HG02840 (cell line): ENCODE measurements around the gene TMEM100.

Experiments used
- ATAC-seq: cut with Tn5 transposase; IDR thresholded peaks from one replicate; pipeline ENCODE4 v1.9.1; 2021; ENCODE audit warnings: mild to moderate bottlenecking, moderate library complexity, moderate number of reproducible peaks; ENCODE audit not compliant: unreplicated experiment, low FRiP score

TMEM100 gene

DNA sequence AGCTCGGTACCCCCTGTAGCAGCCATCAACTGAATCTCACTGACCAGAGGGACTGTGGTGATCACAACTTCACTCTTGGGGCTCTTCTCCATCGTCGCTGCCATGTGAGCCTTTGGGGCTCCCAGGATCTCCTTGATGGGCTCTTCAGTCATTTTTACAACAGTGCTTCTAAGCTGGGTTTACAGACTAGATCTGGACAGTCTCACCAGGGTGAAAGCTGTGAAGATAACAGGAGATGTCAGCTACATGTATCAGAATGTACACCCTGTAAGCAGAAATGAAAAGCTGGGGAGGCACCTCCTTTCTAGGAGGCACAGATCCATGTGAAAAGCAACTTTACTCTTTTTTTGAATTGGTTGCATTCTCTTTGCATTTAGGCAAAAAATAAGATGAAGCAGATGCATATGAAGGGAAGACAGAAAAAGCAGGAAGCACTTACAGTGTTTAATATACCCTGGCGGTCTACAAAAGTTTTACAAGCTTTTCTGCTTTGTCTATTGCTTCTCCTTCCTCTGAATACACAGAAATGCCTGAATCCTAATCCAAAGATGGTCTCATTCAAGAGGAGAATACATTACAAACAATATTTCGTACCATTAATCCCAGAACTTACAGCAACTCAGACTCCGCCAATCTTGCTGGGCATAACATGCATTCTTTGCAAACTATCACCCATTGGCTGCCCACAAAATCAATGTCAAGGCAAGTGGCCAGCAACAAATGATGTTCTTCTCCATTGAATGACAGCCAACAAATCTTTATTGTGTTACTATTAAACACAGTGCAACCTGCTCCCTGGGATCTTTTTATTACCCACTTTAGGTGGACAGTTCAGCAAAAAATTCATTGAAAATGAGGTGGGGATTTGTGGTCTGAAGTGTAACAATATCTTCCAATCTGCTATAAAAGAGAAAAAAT lies 1.5 kb downstream of the TMEM100 start:
- no peak for ATAC-seq

DNA sequence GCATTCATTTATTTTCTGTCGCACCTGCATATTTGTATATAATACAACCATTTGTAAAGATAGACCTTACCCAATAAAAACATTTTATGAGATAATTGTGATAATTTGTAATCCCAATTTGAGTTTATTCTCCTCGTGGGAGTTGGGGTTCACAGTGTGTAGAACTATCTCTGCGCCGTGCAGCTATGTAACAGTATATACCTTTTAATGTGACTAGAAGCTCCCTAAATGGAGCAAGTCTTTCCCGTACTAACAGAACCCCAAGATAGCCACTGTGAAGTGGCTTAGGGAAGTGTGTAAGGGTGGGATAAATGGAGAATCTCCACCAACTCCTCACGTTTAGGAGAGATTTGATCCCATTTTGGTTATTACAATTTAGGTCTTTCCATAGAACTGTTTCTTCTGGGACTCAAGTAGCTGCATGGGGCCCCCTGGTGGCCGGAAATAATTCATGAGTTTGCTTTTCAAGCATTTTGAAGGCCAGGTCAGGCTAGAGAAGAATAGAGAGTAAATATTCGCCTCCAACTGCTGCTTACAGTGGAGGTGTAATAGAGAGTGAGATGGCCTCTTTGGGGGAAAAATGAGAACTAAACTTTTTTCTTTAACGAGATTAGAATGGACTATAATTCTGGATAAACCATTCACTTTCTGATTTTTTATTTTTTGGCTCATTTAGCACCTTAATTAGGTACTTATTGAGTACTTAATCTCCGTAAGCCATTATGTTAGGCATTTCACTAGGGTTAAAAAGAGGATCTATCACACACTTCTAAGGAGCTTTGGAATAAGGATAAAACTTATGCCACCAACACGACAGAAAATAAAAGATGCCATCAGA lies 4.5 kb downstream of the TMEM100 start:
- no peak for ATAC-seq

DNA sequence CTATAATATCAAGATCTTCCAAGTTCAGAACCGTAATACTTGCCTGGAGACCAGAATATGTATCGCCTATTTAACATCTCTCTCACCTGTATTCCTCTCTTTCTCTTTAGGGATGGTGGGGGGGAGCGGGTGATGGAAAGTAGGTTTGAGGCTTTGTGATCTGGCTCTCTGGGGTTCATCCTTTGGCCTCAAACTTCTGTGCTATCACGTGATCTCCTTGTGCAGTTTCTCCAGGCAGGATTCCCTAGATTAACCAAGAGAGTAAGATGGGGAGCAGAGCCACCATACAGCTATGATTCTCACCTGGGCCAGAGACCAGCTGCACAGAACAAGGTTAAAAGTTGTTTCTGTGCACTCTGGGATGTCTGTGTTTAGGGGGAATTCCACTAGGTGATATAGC lies 5.2 kb downstream of the TMEM100 start:
- ATAC-seq: no peak

DNA sequence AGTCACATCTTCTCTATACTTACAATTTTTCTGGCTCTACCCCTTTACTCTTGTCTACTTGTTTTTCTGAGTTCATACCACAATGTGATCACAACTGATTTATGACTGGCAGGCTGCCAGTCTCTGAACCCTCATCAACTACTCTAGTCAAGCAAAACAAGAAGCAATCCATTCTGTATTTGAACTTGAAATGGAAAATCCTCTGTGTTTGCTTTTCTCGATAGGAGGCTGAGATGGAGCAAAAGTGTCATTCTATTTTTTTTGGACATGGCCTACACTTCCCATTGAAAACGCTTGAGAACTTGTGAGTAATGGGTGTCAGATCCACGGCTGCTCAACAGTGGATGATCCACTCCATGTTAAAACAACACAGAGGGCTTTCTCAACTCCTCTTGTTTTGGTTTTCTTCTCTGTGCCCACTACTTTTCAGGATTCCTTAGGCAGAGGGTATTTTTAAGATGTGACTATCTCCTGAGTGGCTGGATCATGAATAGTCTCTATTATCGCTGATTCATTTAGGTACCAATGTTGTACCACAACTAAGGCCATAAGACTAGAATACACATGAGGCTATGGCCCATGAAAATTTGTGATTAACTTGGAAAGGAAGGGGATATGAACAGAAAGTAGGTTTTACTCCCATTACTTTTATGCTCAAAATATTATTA lies 11.7 kb downstream of the TMEM100 start:
- no peak for ATAC-seq

DNA sequence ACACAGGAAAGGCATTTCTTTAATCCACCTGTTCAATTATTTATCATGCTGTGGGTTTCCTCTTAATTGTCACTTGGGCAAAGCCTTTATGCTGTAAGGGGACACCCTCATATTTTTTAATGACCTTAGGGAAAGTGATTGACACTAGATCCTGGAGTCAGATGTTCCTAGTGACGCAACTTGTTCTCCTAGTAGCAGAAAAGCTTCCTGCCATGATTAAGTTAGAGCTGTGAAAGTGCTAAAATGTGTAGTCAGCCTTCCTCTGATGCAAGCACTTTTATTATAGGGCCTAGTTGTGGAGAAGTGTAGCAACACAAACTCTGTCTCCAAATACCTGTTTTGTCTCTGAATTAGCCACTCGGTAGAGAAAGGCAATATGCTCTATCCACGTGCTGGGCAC lies 12.3 kb downstream of the TMEM100 start:
- ATAC-seq: no peak

DNA sequence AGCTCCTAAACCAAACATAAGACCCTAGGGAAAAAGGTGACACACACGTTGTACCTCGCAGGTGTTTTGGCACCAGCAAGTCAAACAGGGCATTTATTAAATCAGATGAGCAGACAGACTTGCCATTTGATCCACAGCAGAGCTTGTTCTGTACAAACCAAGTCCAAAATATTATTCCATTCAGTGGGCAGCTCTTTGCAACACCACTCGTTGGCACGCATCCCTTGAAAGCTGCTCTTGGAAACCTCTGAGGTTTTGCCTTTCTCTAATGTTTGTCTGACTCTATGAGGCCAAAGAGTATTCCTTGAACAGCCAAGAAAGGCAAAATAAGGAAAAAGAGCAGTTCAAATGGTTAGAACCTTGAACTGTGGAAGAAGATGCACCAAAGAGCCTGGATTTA lies 12.7 kb downstream of the TMEM100 start:
- ATAC-seq: no peak

DNA sequence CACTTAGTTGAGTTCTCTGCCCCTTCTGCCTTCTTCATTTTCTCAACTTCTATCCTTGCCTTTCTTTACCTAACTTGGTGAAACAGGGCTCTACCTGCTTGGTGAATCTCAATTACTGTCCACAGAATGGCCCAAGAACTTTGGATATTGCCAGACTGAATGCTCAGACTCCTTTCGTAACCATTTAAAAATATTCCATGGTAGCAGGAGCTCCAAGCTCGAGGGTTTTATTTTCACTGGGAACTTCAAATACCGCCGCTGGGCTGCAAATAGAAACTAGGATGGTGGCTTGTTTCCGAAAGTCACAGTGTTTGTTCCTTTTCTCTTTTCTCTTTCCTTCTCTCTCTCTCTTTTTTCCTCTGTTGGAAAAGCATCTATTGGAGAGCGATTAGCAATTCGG lies 13.2 kb downstream of the TMEM100 start:
- ATAC-seq: no peak

DNA sequence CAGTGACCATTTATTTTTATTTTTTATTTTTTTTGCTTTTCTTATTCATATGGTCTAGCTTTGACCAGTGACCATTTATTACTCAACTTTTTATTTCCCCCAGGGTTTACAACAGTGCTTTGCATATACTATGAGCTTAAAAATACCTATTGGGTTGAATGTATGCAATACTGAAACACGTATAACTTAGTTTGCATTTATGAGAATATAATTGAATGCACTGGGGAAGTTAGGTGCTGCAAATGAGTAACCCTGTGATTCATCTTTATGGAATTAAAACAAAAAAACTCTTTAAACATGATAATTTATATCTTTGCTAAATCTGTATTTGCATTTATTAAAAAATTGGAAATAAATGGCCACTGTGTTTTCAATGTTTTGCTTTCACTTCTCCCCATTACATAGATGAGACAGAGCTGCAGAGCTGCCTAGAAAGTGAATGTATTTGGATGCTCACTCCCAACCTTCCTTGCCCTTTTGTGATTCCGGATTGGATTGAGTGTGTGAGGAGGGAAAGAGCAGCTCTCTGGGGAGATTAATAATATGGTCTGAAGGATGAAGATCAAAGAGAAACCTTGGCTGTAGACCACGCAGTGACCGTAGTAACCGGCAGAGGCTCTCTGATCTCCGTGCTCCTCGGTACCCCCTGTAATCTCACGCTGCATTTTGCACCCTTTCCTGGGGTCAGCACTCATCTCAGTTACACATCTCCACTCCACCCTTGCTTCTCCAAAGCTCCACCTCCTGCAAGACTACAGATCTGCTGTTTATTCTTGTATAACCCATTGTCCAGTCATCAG lies 14.3 kb downstream of the TMEM100 start:
- ATAC-seq: no peak

DNA sequence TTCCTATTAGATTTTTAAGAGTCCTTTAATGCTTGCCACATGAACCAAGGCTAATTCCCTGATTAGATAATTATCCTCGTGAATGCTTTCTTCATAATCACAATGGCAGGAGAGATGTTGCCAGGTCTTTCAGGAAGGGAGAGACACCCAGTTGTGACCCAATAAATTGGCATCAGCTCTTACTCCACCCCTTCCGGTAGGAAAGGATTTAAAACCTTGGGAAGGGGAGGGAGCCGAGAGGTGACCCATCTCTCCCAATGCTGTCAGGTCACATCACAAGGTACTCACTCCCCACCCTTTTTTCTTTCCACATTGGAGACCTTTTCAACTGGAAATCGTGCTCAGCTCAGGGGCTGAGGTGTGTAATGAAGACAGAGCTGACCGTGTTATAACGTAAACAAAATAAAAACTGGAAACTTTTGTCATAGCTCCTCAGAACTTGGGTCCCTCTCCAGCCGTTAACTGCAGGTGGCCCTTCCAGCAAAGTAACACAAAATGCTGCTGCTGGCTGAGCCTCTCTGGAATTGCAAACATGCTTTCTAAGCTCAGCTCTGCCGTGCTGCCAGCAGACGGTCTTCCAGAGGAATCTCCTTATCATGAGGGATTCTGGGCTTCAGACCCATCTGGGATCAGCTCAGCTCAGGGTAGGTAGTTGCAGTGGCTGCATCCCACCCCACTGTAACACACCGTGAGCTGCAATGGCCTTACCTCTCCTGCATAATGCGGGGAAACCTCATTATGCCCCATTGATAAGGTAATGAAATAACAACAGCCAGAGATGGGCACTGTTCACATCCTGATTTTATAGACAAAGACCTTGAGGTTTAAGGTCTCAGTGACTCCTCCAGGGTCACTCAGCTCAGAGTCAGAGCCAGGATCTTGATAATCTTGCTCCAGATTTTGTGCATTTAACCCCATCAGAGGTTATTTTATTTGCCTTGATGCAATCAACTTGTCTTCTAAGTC lies 15.6 kb downstream of the TMEM100 start:
- no peak for ATAC-seq

DNA sequence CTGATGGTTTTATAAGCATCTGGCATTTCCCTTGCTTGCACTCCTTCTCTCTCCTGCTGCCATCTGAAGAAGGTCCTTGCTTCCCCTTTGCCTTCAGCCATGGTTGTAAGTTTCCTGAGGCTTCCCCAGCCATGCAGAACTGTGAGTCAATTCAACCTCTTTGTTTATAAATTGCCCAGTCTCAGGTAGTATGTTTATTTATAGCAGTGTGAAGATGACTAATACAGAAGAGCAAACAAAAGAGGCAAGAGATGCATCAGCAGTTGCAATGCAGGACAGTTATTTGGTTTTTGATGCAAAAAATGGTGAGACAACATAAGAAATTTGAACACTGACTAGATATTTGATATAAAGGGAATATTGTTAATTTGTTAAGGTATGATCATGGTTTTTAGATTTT lies 16.8 kb downstream of the TMEM100 start:
- ATAC-seq: no peak

DNA sequence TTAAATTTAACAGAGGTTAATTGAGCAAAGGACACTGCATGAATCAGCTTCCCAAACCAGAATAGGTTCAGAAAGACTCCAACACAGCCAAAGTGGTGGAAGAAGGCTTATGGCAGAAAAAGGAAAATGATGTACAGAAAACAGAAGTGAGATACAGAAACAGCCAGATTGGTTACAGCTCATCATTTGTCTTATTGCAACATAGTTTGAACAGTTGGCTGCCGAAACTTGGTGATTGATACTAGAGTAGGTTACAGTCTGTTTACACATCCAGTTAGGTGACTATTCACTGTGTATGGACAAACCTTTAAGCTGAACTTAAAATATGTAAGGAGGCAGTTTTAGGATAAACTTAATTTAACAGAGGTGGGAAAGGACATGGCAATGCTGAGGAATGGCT lies 18.3 kb downstream of the TMEM100 start:
- ATAC-seq: no peak

DNA sequence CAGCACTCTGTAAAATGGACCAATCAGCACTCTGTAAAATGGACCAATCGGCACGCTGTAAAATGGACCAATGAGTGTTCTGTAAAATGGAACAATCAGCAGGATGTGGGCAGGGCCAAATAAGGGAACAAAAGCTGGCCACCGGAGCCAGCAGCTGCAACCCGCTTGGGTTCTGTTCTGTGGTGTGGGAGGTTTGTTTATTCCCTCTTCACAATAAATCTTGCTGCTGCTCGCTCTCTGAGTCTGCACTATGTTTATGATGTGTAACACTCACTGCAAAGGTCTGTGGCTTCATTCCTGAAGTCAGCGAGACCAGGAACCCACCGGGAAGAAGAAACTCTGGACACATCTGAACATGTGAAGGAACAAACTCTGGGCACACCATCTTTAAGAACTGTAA lies 20.5 kb downstream of the TMEM100 start:
- no peak for ATAC-seq

DNA sequence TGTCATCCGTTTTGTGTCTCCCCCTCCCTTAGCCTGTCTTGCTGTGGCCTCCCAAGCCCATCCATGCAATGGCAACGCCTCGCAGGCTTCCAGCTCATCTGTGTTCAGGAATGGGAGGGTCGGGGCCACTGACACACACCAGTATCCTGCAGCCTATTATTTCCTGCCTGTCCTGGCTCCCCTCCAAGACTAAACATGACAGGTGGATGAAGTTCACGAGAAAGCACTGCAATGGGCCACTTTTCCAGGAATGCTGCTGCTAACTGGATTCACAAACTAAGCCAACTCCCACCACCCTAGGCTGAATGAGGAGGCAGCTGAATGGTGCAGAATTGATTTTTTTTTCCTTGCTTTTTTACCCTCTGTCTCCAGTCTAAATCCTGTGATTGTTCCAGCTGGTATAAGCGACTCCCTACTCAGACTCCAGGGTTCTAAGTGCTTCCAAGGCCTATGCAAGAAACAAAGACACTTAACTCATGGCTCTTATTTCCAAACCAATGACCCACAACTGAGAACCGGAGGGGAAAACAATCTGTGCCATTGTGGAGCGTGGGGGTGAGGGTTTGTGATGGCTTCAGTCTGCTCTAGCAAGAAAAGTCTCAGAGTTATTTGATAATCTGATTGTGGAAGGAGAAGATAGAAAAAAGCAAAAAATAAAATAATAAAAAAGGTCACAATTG lies 23.3 kb downstream of the TMEM100 start:
- no peak for ATAC-seq

DNA sequence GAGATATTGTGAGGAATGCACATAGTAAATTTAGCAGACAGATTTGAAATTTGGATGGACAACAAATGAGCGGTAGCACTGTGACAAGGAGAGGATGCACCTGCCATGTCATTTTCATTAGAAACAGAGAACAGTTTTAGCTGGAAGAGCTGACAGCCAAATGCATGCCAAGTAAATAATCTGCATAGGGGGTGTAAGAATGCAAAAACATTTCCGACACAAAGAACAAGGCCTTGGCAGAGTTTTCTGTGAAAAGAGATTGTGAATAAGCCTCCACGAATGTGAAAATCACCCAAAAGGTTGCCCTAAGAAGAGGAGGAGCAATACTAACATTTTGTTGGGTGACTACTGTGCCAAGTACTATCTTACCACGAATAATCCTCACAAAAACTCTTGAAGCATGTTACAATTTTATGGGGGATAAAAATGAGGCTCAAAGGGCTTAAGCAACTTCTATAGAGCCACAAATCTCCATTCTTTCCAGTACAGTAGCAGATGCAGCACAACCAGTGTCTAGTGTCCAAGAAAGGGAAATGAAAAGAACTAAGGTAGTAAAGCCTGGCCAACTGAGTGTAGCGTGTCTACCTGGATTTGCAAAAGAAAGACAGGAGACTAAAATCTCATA lies 28.3 kb downstream of the TMEM100 start:
- ATAC-seq: no peak

DNA sequence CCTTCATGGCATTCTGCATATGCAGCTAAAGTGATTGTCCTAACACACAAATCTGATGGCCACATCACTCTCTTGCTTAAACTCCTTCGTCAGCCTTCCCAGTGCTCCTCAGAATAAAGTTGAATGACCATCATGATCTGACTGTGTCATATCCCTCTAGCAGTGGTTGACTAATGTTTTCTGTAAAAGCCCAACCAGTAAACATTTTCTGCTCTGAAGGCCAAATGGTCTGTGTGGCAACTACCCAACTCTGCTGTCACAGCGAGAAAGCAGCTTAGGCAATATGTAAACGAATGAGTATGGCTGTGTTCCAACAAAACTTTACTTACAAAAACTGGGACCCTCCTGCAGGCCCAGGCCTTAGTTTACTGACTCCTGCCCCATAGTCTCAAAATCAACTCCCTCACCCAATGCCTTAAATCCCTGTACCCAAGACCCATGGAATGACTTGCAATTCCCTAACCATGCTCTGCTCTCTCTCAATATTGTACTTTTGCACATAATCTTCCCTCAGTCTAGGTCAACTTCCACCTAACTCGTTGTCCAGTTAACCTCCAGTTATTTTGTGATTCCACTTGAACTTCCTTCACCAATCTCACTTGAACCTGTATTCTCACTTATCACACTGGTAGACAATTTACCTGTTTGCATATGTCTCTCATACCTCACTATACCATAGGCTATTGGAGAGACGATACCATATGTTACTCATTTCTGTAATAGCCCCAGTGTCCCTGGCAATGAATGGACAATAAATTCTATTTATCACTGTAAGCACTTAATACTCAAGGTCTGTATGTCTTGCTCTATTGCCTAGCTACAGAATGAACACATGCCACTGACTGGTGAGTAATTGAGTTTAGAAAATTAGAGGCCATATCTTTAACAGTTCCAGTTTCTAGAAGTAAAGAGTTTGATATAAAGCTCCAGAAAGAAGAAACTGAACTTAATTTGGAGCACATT lies 29.1 kb downstream of the TMEM100 start:
- ATAC-seq: no peak

DNA sequence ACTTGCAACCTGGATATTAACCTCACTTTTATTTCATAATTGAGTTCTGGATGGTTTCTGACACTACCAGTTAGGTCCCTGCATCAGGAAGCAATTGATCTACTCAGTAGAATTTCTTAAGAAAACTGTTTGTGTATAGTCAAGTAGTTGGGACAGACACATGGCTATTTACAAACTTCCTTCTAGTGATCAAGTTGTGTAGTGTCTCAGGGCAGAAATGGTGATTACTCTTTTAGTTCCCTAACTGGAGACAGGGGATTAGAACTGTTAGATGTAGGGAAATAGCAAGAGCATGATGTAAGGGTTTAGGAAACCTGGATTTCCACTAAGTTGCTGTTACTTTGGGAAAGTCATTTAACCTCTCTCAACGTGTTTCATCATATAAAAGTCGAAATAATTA lies 30.4 kb downstream of the TMEM100 start:
- no peak for ATAC-seq

DNA sequence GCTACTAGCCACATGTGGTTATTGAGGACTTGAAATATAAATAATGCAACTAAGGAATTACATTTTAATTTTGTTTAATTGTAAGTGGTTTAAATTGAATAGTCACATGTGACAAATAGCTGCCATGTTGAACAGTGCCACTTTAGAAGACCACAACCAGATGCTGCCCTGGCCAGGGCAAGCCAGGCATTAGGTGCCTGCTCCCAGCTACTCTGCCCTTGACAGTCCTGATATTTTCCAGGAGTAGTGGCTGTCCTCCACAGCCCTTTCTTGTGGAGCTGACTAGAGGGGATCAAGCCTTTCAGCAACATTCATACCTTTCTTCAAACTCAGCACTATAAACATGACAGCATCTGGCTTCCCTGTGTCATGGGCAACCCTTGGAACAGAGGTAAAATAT lies 31.0 kb downstream of the TMEM100 start:
- no peak for ATAC-seq
